Vagina (tissue), 2 donors: ENCODE results near the gene NBPF3.

ENCODE experiments used
- POLR2A ChIP-seq, 2 donors: fragments of 450-650 bp; IDR thresholded peaks; one replicate each; pipeline ENCODE4 v1.6.1; 2017; ENCODE audit warnings: antibody characterized with exemption in 2 of 2, mild to moderate bottlenecking in 2 of 2, moderate library complexity in 2 of 2
- POLR2AphosphoS5 ChIP-seq, 2 donors: sonication (generic); formaldehyde crosslinking; IDR thresholded peaks; one replicate each; pipeline ENCODE4 v1.9.0; 2017; ENCODE audit warnings: antibody characterized with exemption in 2 of 2, mild to moderate bottlenecking in 2 of 2, low read depth in 1 of 2; ENCODE audit not compliant: insufficient read depth in 1 of 2
- TF ChIP-seq, protein P1 (sequence below), 3 experiments: fragments of 450-650 bp in 2 of 3; fragments of 200-600 bp in 1 of 3; sonication (generic) in 1 of 3; IDR thresholded peaks; one replicate each; pipeline ENCODE4 v1.5.1; 2017 to 2019; ENCODE audit warnings: antibody characterized with exemption in 3 of 3, mild to moderate bottlenecking in 2 of 3, moderate library complexity in 2 of 3

DNA sequence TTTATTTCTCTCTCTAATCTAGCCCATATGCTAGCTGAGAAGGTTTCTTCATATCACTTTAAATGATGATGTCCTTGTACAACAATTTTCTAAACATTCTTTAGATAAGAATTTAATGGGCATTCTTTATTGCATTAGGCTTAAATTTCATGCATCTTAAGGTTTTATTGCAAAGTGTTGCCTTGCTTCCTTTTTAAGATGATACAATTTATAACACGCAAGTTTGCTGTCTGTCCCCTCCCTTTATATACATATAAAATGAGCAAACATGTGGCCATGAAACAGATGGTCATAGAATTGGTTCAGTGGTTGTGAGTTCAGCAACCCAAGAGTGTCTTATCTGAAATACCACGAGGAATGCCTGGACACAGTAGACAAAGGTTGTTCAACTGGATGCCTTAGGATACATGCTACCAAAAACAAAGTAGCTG, 12.1 kb downstream of the NBPF3 start:
- TF ChIP-seq, protein P1, sequence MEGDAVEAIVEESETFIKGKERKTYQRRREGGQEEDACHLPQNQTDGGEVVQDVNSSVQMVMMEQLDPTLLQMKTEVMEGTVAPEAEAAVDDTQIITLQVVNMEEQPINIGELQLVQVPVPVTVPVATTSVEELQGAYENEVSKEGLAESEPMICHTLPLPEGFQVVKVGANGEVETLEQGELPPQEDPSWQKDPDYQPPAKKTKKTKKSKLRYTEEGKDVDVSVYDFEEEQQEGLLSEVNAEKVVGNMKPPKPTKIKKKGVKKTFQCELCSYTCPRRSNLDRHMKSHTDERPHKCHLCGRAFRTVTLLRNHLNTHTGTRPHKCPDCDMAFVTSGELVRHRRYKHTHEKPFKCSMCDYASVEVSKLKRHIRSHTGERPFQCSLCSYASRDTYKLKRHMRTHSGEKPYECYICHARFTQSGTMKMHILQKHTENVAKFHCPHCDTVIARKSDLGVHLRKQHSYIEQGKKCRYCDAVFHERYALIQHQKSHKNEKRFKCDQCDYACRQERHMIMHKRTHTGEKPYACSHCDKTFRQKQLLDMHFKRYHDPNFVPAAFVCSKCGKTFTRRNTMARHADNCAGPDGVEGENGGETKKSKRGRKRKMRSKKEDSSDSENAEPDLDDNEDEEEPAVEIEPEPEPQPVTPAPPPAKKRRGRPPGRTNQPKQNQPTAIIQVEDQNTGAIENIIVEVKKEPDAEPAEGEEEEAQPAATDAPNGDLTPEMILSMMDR (IDR thresholded peaks at IDR 0.05) = no peak
- TF ChIP-seq POLR2A (IDR thresholded peaks at IDR 0.05) (no peak), POLR2AphosphoS5 (IDR thresholded peaks at IDR 0.05; ENCODE audit: insufficient read depth in 1 of 2, low read depth in 1 of 2) (no peak)
